WTC11 (cell line): ENCODE results near the gene POLR3G. TPM values are rescaled to one million over a fixed set of nuclear protein-coding genes. Genes with fewer than 3 reads are reported as not detected.

ENCODE experiments used
- AFF4 ChIP-seq: sonication (generic); formaldehyde crosslinking; IDR thresholded peaks from 2 replicates; pipeline ENCODE4 v1.8.1; 2023; ENCODE audit warnings: mild to moderate bottlenecking, missing genetic modification reagents, borderline replicate concordance
- ATF1 ChIP-seq: sonication (generic); formaldehyde crosslinking; IDR thresholded peaks from 2 replicates; pipeline ENCODE4 v1.8.1; 2023; ENCODE audit warnings: mild to moderate bottlenecking, moderate library complexity, missing genetic modification reagents
- CREM ChIP-seq: sonication (generic); formaldehyde crosslinking; IDR thresholded peaks from 2 replicates; pipeline ENCODE4 v1.8.1; 2022; ENCODE audit warnings: mild to moderate bottlenecking, missing genetic modification reagents, moderate library complexity
- E2F4 ChIP-seq: sonication (generic); formaldehyde crosslinking; IDR thresholded peaks from 2 replicates; pipeline ENCODE4 v1.8.1; 2022; ENCODE audit warnings: low read depth, mild to moderate bottlenecking, moderate library complexity, missing genetic modification reagents, borderline replicate concordance
- ETV6 ChIP-seq: sonication (generic); formaldehyde crosslinking; IDR thresholded peaks from 2 replicates; pipeline ENCODE4 v1.8.1; 2022; ENCODE audit warnings: mild to moderate bottlenecking, missing genetic modification reagents
- FOXP1 ChIP-seq: sonication (generic); formaldehyde crosslinking; IDR thresholded peaks from 2 replicates; pipeline ENCODE4 v1.8.0; 2022; ENCODE audit warnings: missing genetic modification reagents, mild to moderate bottlenecking, moderate library complexity, borderline replicate concordance
- FOXP4 ChIP-seq: sonication (generic); formaldehyde crosslinking; IDR thresholded peaks from 2 replicates; pipeline ENCODE4 v1.8.0; 2022; ENCODE audit warnings: mild to moderate bottlenecking, missing genetic modification reagents
- NFYB ChIP-seq: sonication (generic); formaldehyde crosslinking; conservative IDR thresholded peaks from 2 replicates; pipeline ENCODE4 v1.8.0; 2022; ENCODE audit warnings: low read depth, missing genetic modification reagents
- RELA ChIP-seq: sonication (generic); formaldehyde crosslinking; IDR thresholded peaks from 2 replicates; pipeline ENCODE4 v1.8.1; 2022; ENCODE audit warnings: missing genetic modification reagents, mild to moderate bottlenecking, borderline replicate concordance
- RORB ChIP-seq: fragments of 250-450 bp; sonication (Bioruptor Pico); IDR thresholded peaks from 2 replicates; pipeline ENCODE4 v1.9.0; 2021; ENCODE audit warnings: mild to moderate bottlenecking
- SP1 ChIP-seq: sonication (generic); formaldehyde crosslinking; conservative IDR thresholded peaks from 2 replicates; pipeline ENCODE4 v1.8.1; 2022; ENCODE audit warnings: missing genetic modification reagents
- STAT6 ChIP-seq: sonication (generic); formaldehyde crosslinking; conservative IDR thresholded peaks from 2 replicates; pipeline ENCODE4 v1.8.1; 2023; ENCODE audit warnings: mild to moderate bottlenecking, low read depth, missing genetic modification reagents, moderate library complexity
- TCF7 ChIP-seq: sonication (generic); formaldehyde crosslinking; IDR thresholded peaks from 2 replicates; pipeline ENCODE4 v1.8.0; 2022; ENCODE audit warnings: mild to moderate bottlenecking, low read depth, missing genetic modification reagents, moderate library complexity
- TP53 ChIP-seq: sonication (generic); formaldehyde crosslinking; IDR thresholded peaks from 2 replicates; pipeline ENCODE4 v1.8.1; 2023; ENCODE audit warnings: mild to moderate bottlenecking, missing genetic modification reagents
- USF2 ChIP-seq: sonication (generic); formaldehyde crosslinking; IDR thresholded peaks from 2 replicates; pipeline ENCODE4 v1.8.1; 2023; ENCODE audit warnings: mild to moderate bottlenecking, missing genetic modification reagents, moderate library complexity
- ZBTB43 ChIP-seq: sonication (generic); formaldehyde crosslinking; IDR thresholded peaks from 2 replicates; pipeline ENCODE4 v1.8.1; 2023; ENCODE audit warnings: mild to moderate bottlenecking, missing genetic modification reagents
- ZNF138 ChIP-seq: sonication (generic); formaldehyde crosslinking; conservative IDR thresholded peaks from 2 replicates; pipeline ENCODE4 v1.8.1; 2022; ENCODE audit warnings: mild to moderate bottlenecking, moderate library complexity, missing genetic modification reagents
- ZNF232 ChIP-seq: sonication (generic); formaldehyde crosslinking; IDR thresholded peaks from 2 replicates; pipeline ENCODE4 v1.8.0; 2022; ENCODE audit warnings: mild to moderate bottlenecking, missing genetic modification reagents
- ZNF532 ChIP-seq: fragments of 250-450 bp; sonication (Bioruptor Pico); IDR thresholded peaks from 2 replicates; pipeline ENCODE4 v1.9.0; 2021; ENCODE audit warnings: mild to moderate bottlenecking, borderline replicate concordance
- total RNA-seq: library from RNA; stranded (reverse); gene quantifications from 3 replicates; pipeline ENCODE4 v1.2.3, GENCODE V29; 2021

POLR3G gene
- total RNA-seq, 1 experiment from 2014 or later = 95.4 TPM

GRCh38 chr5:90558344-90559192 is 83.9 kb downstream of the POLR3G start, which contains the start of gene ADGRV1 (continued):
- TF ChIP-seq E2F4 (CRISPR knock-in tag) (peak; percentile 35; the same call in 1 of the 2 replicates), ZNF232 (CRISPR knock-in tag) (peak; percentile 91; the same call in 1 of the 2 replicates), RELA (peak; percentile 62; the same call in 1 of the 2 replicates), ZNF138 (CRISPR knock-in tag) (0 out of 2 replicates have a peak, but pooled peaks have one; percentile 91), TCF7 (CRISPR knock-in tag) (no peak), RORB (CRISPR knock-in tag) (no peak), ETV6 (CRISPR knock-in tag) (peak; percentile 94), TP53 (CRISPR knock-in tag) (peak; percentile 60; the same call in 1 of the 2 replicates), CREM (peak; percentile 78), NFYB (CRISPR knock-in tag) (peak; percentile 63; the same call in 1 of the 2 replicates), ZNF532 (CRISPR knock-in tag) (0 out of 2 replicates have a peak, but pooled peaks have one; percentile 20), FOXP4 (peak; percentile 68; the same call in 1 of the 2 replicates), FOXP1 (CRISPR knock-in tag) (peak; percentile 94), AFF4 (CRISPR knock-in tag) (peak; percentile 49), USF2 (CRISPR knock-in tag) (peak; percentile 74), ZBTB43 (peak; percentile 90), SP1 (peak; percentile 92), STAT6 (CRISPR knock-in tag) (0 out of 2 replicates have a peak, but pooled peaks have one; percentile 65), ATF1 (CRISPR knock-in tag) (no peak)
